Adrenal gland (tissue), 12 donors: Measurements from ENCODE around the gene LIMD2. TPM values are rescaled to one million over a fixed set of nuclear protein-coding genes. Genes with fewer than 3 reads are reported as not detected.

ENCODE experiments used
- DNase-seq, 7 donors: peaks; one replicate each; pipeline ENCODE4 v3.0.0-alpha.2; 2019 to 2020
- H3K27ac ChIP-seq, 5 donors: fragments of 200-600 bp; sonication (generic) in 4 of 5; 1 replicate in 3 of 5; 2 replicates in 2 of 5; pipeline versions ENCODE4 v1.5.1 to v1.8.0; 2016 to 2020; ENCODE audit warnings: mild to moderate bottlenecking in 1 of 5
- H3K27me3 ChIP-seq: fragments of 200-600 bp; 2 replicates; pipeline ENCODE4 v1.8.0; 2021
- H3K36me3 ChIP-seq, 2 donors: fragments of 200-600 bp; replicated peaks in 1 of 2; 1 replicate in 1 of 2; 2 replicates in 1 of 2; pipeline versions ENCODE4 v1.5.1 to v1.8.0; 2018 to 2022
- H3K4me1 ChIP-seq, 2 donors: fragments of 200-600 bp; replicated peaks in 1 of 2; 1 replicate in 1 of 2; 2 replicates in 1 of 2; pipeline versions ENCODE4 v1.5.1 to v1.8.0; 2018 to 2021
- H3K4me3 ChIP-seq, 4 donors: fragments of 200-600 bp; sonication (generic) in 3 of 4; one replicate each; pipeline ENCODE4 v1.5.1; 2016 to 2018
- H3K9me3 ChIP-seq, 3 donors: fragments of 200-600 bp; sonication (generic) in 1 of 3; replicated peaks in 1 of 3; 1 replicate in 2 of 3; 2 replicates in 1 of 3; pipeline versions ENCODE4 v1.5.1 to v1.8.0; 2016 to 2021
- POLR2A ChIP-seq, 2 donors: fragments of 450-650 bp; IDR thresholded peaks; one replicate each; pipeline ENCODE4 v1.6.1; 2017; ENCODE audit warnings: antibody characterized with exemption in 2 of 2, mild to moderate bottlenecking in 2 of 2, moderate library complexity in 1 of 2
- WGBS, 4 donors: extraction: QIAGEN DNeasy Blood & Tissue Kit in 2 of 4; methylation state at CpG; one replicate each; pipeline versions ENCODE4 v1.1.5 to v1.1.7; 2013 to 2017; 5-methylcytosine and 5-hydroxymethylcytosine counted together
- intact Hi-C, 2 donors: fragments of 100-400 bp; cut with DNase I; formaldehyde crosslinking; loops; one replicate each; pipeline versions ENCODE4 v1.14.1 to v1.15.0; 2022 to 2023
- polyA plus RNA-seq, 3 donors: library from polyadenylated mRNA; stranded (reverse); fragments of 200-250 nt in 2 of 3; fragments of 350-450 nt in 1 of 3; fragmentation: Illumina TruSeq in 1 of 3; extraction: RNeasy Lipid Tissue Mini Kit (QIAGEN cat#74804) in 1 of 3; gene quantifications; one replicate each; pipeline ENCODE4 v1.2.3, GENCODE V29; 2013 to 2014
- total RNA-seq, 9 donors: library from RNA; depleted of rRNA in 4 of 9; stranded (reverse); fragments of >200 nt in 4 of 9; fragments of 120-200 nt in 1 of 9; fragmentation: NEBNext Ultra II Directional in 1 of 9; extraction: Animal tissue kit (Norgen Biotek cat#: 25700) in 1 of 9; gene quantifications; one replicate each; pipeline versions ENCODE4 v1.1.0 to v1.2.4, GENCODE V29; 2013 to 2023
- TF ChIP-seq, protein P1 (sequence below), 6 experiments: fragments of 450-650 bp in 4 of 6; fragments of 200-600 bp in 2 of 6; sonication (generic) in 1 of 6; IDR thresholded peaks; 1 replicate in 5 of 6; 2 replicates in 1 of 6; pipeline versions ENCODE4 v1.5.1 to v1.8.0; 2016 to 2021; ENCODE audit warnings: antibody characterized with exemption in 6 of 6, mild to moderate bottlenecking in 2 of 6, moderate library complexity in 1 of 6
- donor health status: healthy with polysubstance abuse.
- donor health status: Bipolar disorder and iron deficiency.
- donor health status: DM: yes; HTN: yes; CAD: no.
- donor health status: DM: no; HTN: no; CAD: no.
- donor health status: DM: no; HTN: no; CAD: no.
- donor health status: DM: yes; HTN: yes; CAD: no.

LIMD2 gene
- total and polyA plus RNA-seq, 12 donors: 2.5 to 76.3 (median 12.0) TPM

DNA sequence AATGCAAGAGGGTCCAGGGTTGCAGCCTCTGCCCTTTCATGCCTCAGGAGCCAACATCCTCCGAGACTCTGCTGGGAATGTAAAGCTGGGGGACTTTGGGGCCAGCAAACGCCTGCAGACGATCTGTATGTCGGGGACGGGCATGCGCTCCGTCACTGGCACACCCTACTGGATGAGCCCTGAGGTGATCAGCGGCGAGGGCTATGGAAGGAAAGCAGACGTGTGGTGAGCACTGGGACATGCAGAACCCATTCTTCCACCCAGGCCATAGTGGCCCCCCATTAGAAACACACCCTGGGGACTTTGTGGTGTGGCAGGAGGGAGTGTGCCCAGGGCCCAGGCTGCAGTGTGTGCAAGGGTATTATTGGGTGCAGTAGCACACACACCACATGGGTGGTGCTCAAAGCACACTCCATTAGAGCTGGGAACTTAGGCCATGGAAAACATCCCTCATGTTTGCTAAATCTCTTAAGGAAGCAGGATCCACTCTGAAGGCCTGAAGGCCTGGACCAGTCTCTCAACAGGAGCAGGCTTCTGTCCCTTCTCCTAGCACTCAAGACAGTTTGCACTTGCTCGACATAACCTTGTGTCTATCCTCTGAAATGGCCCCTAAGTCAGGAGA, 7.6 kb downstream of the LIMD2 start:
- no peak for DNase-seq
- no peaks in the 10 kb centered on the region for H3K27me3 ChIP-seq
- H3K4me1 ChIP-seq: no peaks in the 10 kb centered on the region
- no peak overlapping the region for H3K27ac ChIP-seq
- WGBS, 4 donors: 94 to 100% (median 95%) methylated on average over 11 of the region's 11 CpGs
- intact Hi-C loops: loop anchor here in 1 of 2 donors (10.0 kb wide), 1 partner anchor 68 kb away; the partner anchor contains the start of gene MAP3K3
- peaks cover 0 to 69% of the 10 kb centered on the region in 2 donors for H3K36me3 ChIP-seq
- TF ChIP-seq, protein P1, sequence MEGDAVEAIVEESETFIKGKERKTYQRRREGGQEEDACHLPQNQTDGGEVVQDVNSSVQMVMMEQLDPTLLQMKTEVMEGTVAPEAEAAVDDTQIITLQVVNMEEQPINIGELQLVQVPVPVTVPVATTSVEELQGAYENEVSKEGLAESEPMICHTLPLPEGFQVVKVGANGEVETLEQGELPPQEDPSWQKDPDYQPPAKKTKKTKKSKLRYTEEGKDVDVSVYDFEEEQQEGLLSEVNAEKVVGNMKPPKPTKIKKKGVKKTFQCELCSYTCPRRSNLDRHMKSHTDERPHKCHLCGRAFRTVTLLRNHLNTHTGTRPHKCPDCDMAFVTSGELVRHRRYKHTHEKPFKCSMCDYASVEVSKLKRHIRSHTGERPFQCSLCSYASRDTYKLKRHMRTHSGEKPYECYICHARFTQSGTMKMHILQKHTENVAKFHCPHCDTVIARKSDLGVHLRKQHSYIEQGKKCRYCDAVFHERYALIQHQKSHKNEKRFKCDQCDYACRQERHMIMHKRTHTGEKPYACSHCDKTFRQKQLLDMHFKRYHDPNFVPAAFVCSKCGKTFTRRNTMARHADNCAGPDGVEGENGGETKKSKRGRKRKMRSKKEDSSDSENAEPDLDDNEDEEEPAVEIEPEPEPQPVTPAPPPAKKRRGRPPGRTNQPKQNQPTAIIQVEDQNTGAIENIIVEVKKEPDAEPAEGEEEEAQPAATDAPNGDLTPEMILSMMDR (IDR thresholded peaks at IDR 0.05): no peak
- no peaks in the 10 kb centered on the region for H3K9me3 ChIP-seq
- H3K4me3 ChIP-seq: no peak overlapping the region

DNA sequence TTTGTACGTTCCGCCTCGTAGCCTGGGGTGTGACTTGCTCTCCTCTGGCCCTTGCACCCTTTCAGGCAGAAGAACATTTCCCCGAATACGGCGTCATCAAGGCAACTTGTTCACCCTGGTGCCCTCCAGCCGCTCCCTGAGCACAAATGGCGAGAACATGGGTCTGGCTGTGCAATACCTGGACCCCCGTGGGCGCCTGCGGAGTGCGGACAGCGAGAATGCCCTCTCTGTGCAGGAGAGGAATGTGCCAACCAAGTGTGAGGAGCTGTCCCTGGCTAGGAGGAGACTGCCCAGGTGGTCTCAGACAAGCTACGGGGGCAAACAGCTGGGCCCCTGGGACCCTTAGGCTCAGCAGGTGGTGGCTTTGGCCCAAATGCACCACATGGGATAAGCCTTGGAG, 10.4 kb downstream of the LIMD2 start:
- DNase-seq: no peak
- intact Hi-C loops: no loop called here
- Histone ChIP-seq H3K27ac (no peak overlapping the region), H3K4me3 (no peak overlapping the region), H3K27me3 (no peaks in the 10 kb centered on the region), H3K4me1 (peaks cover 0 to 9% of the 10 kb centered on the region in 2 donors), H3K36me3 (peaks cover 0 to 69% of the 10 kb centered on the region in 2 donors), H3K9me3 (no peaks in the 10 kb centered on the region)
- WGBS, 4 donors: 88 to 98% (median 96%) methylated on average over 8 to 14 of the region's 14 CpGs
- TF ChIP-seq, protein P1 (IDR thresholded peaks at IDR 0.05): no peak
- no peak for TF ChIP-seq POLR2A (IDR thresholded peaks at IDR 0.05)

DNA sequence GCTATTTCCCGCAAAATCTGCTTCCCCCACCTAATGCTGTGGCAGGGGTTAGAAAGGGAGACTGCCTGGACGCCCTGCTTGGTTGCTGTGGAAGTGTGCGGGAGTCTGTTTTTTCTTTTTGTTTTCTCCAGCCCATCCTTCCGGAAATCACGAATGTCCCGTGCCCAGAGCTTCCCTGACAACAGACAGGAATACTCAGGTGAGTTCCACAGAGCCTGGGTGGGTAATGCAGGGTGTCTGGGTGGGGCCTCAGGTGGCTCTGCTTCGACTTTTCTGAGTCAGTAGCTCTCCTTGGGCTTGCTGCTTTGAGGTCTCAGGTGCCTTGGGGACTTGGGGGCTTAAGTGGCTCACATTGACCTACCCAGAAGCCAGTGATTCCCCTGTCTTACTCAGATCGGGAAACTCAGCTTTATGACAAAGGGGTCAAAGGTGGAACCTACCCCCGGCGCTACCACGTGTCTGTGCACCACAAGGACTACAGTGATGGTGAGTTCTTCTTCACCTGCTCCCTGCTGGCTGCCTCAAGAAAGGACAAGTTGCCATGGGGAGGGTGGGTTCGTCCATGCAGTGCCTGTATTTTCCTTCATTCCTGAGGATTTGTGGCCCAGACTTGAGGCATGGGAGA, 11.4 kb downstream of the LIMD2 start:
- H3K36me3 ChIP-seq: peaks cover 0 to 60% of the 10 kb centered on the region in 2 donors
- H3K27me3 ChIP-seq: no peaks in the 10 kb centered on the region
- DNase-seq: no peak
- intact Hi-C loops: no loop called here
- TF ChIP-seq, protein P1 (IDR thresholded peaks at IDR 0.05): no peak
- no peak for TF ChIP-seq POLR2A (IDR thresholded peaks at IDR 0.05)
- no peaks in the 10 kb centered on the region for H3K9me3 ChIP-seq
- H3K27ac ChIP-seq: no peak overlapping the region
- H3K4me1 ChIP-seq: peaks cover 0 to 9% of the 10 kb centered on the region in 2 donors
- H3K4me3 ChIP-seq: no peak overlapping the region
- 80 to 88% (median 87%) methylated on average over 10 to 12 of the region's 12 CpGs for WGBS, 4 donors

DNA sequence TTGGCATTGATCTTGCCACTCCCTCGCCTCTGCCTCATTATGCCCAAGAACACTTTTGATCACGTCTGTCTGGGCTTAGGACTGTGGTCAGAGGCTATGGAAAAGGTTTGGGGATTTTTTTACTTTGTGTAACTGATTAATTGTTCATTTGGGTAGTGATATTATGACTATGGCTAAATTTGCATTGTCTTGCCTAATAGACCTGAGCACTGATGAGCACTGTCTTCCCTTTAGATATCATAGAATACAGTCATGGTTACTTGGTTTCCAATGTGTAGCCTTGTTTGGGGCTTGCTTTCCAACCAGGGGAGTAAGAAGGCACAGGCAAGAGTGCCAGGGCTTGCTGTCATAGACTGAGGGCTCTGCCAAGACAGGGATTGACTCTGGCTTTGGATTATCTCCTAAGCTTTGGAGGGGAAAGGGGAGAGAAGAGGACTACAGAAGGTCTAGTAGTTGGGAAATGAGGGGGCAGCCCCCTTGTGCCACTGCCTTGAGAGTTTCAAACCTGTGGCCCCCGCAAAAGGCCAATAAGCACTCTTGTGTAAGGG, 13.7 kb downstream of the LIMD2 start:
- Histone ChIP-seq H3K27me3 (no peaks in the 10 kb centered on the region), H3K9me3 (no peaks in the 10 kb centered on the region), H3K36me3 (peaks cover 0 to 58% of the 10 kb centered on the region in 2 donors), H3K4me1 (peaks cover 6 to 10% of the 10 kb centered on the region in 2 donors), H3K4me3 (no peak overlapping the region), H3K27ac (no peak overlapping the region)
- WGBS, 4 donors: 94 to 98% (median 98%) methylated on average over 3 of the region's 3 CpGs
- DNase-seq: no peak
- TF ChIP-seq, protein P1 (IDR thresholded peaks at IDR 0.05): no peak
- no peak for TF ChIP-seq POLR2A (IDR thresholded peaks at IDR 0.05)
- intact Hi-C loops: no loop called here
